ENCODE measurements around the gene CELF1. TPM values are rescaled to one million over a fixed set of nuclear protein-coding genes. Genes with fewer than 3 reads are reported as not detected.

Gene CELF1
- total RNA-seq, 3 donors from 2014 or later: 186 to 199 (median 190) TPM

GRCh38 chr11:47437746-47438418 is 115.0 kb downstream of the CELF1 start:
- no peaks in the 10 kb centered on the region for H3K36me3 Mint-ChIP-seq (ENCODE audit: insufficient read depth)
- H3K9me3 Mint-ChIP-seq: no peaks in the 10 kb centered on the region
- no peaks in the 10 kb centered on the region for H3K4me1 Mint-ChIP-seq (ENCODE audit: low read depth)
- H3K4me3 Mint-ChIP-seq: no peak overlapping the region
- H3K27me3 Mint-ChIP-seq (ENCODE audit: low read depth): no peaks in the 10 kb centered on the region
- DNase-seq: no peak
- no peak for ATAC-seq

- no peaks in the 10 kb centered on the region for H3K9me3 Mint-ChIP-seq
- DNase-seq (no peak), ATAC-seq (no peak)
- H3K36me3 Mint-ChIP-seq (ENCODE audit: insufficient read depth): no peaks in the 10 kb centered on the region
- no peaks in the 10 kb centered on the region for H3K4me1 Mint-ChIP-seq (ENCODE audit: low read depth)
- no peak overlapping the region for H3K4me3 Mint-ChIP-seq
- H3K27me3 Mint-ChIP-seq (ENCODE audit: low read depth): no peaks in the 10 kb centered on the region
These were observed 115.7 kb downstream of the CELF1 start for GRCh38 chr11:47437218-47437745.

GRCh38 chr11:47436726-47437125 is 116.2 kb downstream of the CELF1 start:
- no peak overlapping the region for H3K4me3 Mint-ChIP-seq
- ATAC-seq (no peak), DNase-seq (no peak)
- no peaks in the 10 kb centered on the region for H3K4me1 Mint-ChIP-seq (ENCODE audit: low read depth)
- no peaks in the 10 kb centered on the region for H3K9me3 Mint-ChIP-seq
- H3K36me3 Mint-ChIP-seq (ENCODE audit: insufficient read depth): no peaks in the 10 kb centered on the region
- no peaks in the 10 kb centered on the region for H3K27me3 Mint-ChIP-seq (ENCODE audit: low read depth)

DNA sequence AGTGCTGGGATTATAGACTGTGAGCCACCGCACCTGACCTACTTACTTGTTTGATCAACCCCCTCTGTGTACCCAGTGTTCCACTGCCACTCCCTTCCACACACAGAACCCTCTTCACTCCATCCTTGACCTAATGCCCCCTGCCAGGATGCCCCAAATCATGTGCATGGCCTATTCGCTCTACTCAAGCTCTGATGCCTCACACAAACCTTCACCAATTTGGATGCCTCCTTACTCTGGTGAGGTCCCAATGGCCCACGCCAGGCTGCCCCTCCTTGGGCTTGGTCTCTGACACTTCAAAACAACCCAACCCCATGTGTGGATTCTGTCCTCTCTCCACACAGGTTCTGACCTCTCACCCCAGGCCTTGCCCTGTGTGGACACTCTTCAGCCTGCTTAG is 117.2 kb downstream of the CELF1 start:
- no peaks in the 10 kb centered on the region for H3K9me3 Mint-ChIP-seq
- no peaks in the 10 kb centered on the region for H3K36me3 Mint-ChIP-seq (ENCODE audit: insufficient read depth)
- DNase-seq (no peak), ATAC-seq (no peak)
- H3K4me3 Mint-ChIP-seq: no peak overlapping the region
- no peaks in the 10 kb centered on the region for H3K4me1 Mint-ChIP-seq (ENCODE audit: low read depth)
- H3K27me3 Mint-ChIP-seq (ENCODE audit: low read depth): no peaks in the 10 kb centered on the region

GRCh38 chr11:47434011-47434786 is 118.7 kb downstream of the CELF1 start:
- ATAC-seq (no peak), DNase-seq (no peak)
- no peaks in the 10 kb centered on the region for H3K27me3 Mint-ChIP-seq (ENCODE audit: low read depth)
- no peaks in the 10 kb centered on the region for H3K4me1 Mint-ChIP-seq (ENCODE audit: low read depth)
- H3K4me3 Mint-ChIP-seq: no peak overlapping the region
- H3K36me3 Mint-ChIP-seq (ENCODE audit: insufficient read depth): no peaks in the 10 kb centered on the region
- no peaks in the 10 kb centered on the region for H3K9me3 Mint-ChIP-seq

- ATAC-seq (no peak), DNase-seq (no peak)
- H3K4me1 Mint-ChIP-seq (ENCODE audit: low read depth): no peaks in the 10 kb centered on the region
- H3K9me3 Mint-ChIP-seq: no peaks in the 10 kb centered on the region
- no peaks in the 10 kb centered on the region for H3K27me3 Mint-ChIP-seq (ENCODE audit: low read depth)
- no peak overlapping the region for H3K4me3 Mint-ChIP-seq
- H3K36me3 Mint-ChIP-seq (ENCODE audit: insufficient read depth): no peaks in the 10 kb centered on the region
These were observed 119.8 kb downstream of the CELF1 start for GRCh38 chr11:47433157-47433556.

DNA sequence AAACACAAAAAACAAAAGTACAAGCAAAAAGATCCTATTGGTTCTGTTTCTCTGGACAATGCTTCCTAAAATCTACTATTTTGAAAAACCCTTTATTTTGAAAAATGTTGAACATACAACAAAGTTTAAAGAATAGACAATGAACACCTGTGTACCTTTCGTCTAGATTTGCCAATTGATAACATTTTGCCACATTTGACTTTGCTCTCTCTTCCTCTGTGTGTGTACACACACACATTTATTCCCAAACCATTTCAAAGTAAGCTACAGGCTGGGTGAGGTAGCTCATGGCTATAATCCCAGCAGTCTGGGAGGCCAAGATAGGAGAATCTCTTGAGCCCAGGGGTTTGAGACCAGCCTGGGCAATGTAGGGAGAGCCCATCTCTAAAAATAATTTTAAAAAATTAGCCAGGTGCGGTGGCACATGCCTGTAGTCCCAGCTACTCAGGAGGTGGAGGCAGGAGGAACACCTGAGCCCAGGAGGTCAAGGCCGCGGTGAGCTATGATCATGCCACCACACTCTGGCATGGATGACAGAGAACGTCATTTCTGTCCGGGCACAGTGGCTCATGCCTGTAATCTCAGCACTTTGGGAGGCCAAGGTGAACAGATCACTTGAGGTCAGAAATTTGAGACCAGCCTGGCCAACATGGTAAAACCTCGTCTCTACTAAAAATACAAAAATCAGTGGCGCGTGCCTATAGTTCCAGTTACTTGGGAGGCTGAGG is 121.4 kb downstream of the CELF1 start:
- no peaks in the 10 kb centered on the region for H3K9me3 Mint-ChIP-seq
- ATAC-seq (no peak), DNase-seq (no peak)
- H3K4me1 Mint-ChIP-seq (ENCODE audit: low read depth): peaks cover 2% of the 10 kb centered on the region
- H3K27me3 Mint-ChIP-seq (ENCODE audit: low read depth): no peaks in the 10 kb centered on the region
- H3K36me3 Mint-ChIP-seq (ENCODE audit: insufficient read depth): no peaks in the 10 kb centered on the region
- H3K4me3 Mint-ChIP-seq: no peak overlapping the region

DNA sequence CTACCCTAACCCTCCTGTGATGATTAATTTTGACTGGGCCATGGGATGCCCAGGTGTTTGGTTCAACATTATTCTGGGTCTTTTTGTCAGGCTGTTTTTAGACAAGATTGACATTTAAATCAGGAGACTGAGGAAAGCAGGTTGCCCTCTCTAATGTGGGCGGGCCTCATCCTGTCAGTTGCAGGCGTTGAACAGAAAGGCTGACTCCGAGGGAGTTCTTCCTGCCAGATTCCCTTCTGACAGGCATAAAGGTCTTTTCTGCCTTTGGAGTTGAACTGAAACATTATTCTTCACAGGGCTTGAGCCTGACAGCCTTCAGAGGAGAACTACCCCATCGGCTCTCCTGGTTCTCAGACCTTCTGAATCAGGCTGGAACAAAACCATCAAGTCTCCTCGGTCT is 122.4 kb downstream of the CELF1 start:
- ATAC-seq (no peak), DNase-seq (no peak)
- Mint-ChIP-seq H3K27me3 (ENCODE audit: low read depth) (no peaks in the 10 kb centered on the region), H3K4me3 (no peak overlapping the region), H3K9me3 (no peaks in the 10 kb centered on the region), H3K4me1 (ENCODE audit: low read depth) (peaks cover 7% of the 10 kb centered on the region), H3K36me3 (ENCODE audit: insufficient read depth) (peaks cover 2% of the 10 kb centered on the region)

GRCh38 chr11:47426062-47426956 is 126.6 kb downstream of the CELF1 start, which contains the start of gene PSMC3:
PSMC3 (minus strand) TSS chr11:47426439; CDS start chr11:47426279, 160 bp downstream.
- Mint-ChIP-seq H3K9me3 (no peaks in the 10 kb centered on the region), H3K27me3 (ENCODE audit: low read depth) (no peaks in the 10 kb centered on the region), H3K4me1 (ENCODE audit: low read depth) (peaks cover 20% of the 10 kb centered on the region), H3K4me3 (peak within 1 kb of the TSS; percentile 100), H3K36me3 (ENCODE audit: insufficient read depth) (peaks cover 25% of the 10 kb centered on the region)
- ATAC-seq (peak; percentile 96), DNase-seq (peak; percentile 99)

DNA sequence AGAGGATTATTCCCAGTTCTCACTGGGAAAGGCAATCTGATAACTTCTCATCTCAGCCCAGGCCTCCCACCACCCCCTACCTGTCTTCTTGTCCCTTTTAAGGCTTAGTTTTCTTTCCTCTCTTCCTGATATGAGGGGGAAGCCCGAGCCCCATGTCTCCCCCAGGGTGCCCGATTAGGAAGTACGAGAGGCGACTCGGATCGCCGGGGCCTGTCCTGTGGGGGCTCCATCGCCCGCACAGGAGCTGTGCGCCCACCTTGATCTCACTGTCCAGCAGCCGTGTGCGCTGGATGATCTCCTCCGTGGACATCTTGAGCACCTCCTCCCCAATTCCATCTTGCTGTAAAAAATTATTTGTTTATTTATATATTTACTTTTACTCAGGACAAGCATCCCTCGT is 127.3 kb downstream of the CELF1 start:
- Mint-ChIP-seq H3K36me3 (ENCODE audit: insufficient read depth) (peaks cover 27% of the 10 kb centered on the region), H3K4me3 (peak overlapping the region; percentile 100), H3K9me3 (no peaks in the 10 kb centered on the region), H3K4me1 (ENCODE audit: low read depth) (peaks cover 20% of the 10 kb centered on the region), H3K27me3 (ENCODE audit: low read depth) (no peaks in the 10 kb centered on the region)
- ATAC-seq (no peak), DNase-seq (no peak)

- Mint-ChIP-seq H3K36me3 (ENCODE audit: insufficient read depth) (peaks cover 35% of the 10 kb centered on the region), H3K4me1 (ENCODE audit: low read depth) (no peaks in the 10 kb centered on the region), H3K9me3 (no peaks in the 10 kb centered on the region), H3K4me3 (no peak overlapping the region), H3K27me3 (ENCODE audit: low read depth) (no peaks in the 10 kb centered on the region)
- DNase-seq (no peak), ATAC-seq (peak in 1 of 2 donors; percentile 5)
These were observed 134.3 kb downstream of the CELF1 start for GRCh38 chr11:47418454-47419259.

DNA sequence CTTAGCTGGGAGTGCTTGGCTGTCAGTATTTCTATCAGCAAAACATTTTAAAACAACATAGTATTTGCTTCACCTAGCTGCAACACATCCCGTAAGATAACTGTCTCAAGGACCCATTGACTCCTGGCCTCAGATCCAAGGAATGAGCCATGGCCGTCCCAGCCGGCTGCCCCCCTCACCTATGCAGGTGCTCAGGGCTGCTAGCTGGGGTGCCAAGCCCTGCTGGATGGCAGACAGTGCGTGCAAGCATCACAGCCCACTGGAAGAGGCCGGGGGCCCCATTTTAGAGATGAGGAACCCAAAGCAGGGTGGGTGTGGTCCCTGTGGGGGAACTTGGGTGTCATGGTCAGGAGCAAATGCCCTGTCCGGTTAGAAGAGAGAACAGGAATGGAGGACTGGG is 135.2 kb downstream of the CELF1 start:
- H3K4me3 Mint-ChIP-seq: no peak overlapping the region
- no peaks in the 10 kb centered on the region for H3K4me1 Mint-ChIP-seq (ENCODE audit: low read depth)
- H3K9me3 Mint-ChIP-seq: no peaks in the 10 kb centered on the region
- ATAC-seq (no peak), DNase-seq (no peak)
- no peaks in the 10 kb centered on the region for H3K27me3 Mint-ChIP-seq (ENCODE audit: low read depth)
- H3K36me3 Mint-ChIP-seq (ENCODE audit: insufficient read depth): peaks cover 33% of the 10 kb centered on the region

- DNase-seq: no peak
- H3K27me3 Mint-ChIP-seq (ENCODE audit: low read depth): no peaks in the 10 kb centered on the region
- H3K36me3 Mint-ChIP-seq (ENCODE audit: insufficient read depth): peaks cover 25% of the 10 kb centered on the region
- H3K9me3 Mint-ChIP-seq: no peaks in the 10 kb centered on the region
- H3K4me3 Mint-ChIP-seq: no peak overlapping the region
- ATAC-seq: peak in 1 of 2 donors; percentile 4
- peaks cover 2% of the 10 kb centered on the region for H3K4me1 Mint-ChIP-seq (ENCODE audit: low read depth)
These were observed 136.9 kb downstream of the CELF1 start for GRCh38 chr11:47415949-47416472.

All from activated T-cell treated with anti-CD3 and anti-CD28 coated beads, Interleukin-2, amount 50 U/mL, for 4 hours (primary cell).